ENCODE data around the gene CACNA1C.

Gene CACNA1C

DNA sequence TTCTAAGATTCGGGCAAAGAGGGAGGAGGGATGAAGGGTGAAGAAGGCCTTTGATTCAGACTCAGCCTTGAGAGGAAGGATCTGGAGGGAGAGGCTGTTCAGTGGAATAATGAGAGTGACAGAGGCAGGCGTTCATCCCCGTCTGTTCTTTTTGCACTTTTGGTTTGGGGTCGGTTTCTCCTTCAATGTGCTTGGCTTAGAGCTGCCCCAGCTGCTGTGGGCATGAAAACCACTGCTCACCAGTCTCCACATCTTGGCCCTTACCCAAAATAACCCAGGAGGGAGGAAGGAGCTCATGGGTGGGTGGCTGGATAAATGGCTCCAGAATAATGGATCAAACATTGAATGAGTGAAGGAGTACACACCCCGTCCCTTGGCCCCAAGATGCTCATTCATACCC lies 480.2 kb downstream of the CACNA1C start:
- DNase-seq (ENCODE audit: extremely low read depth in 1 of 2, low read depth in 1 of 2): no peak

DNA sequence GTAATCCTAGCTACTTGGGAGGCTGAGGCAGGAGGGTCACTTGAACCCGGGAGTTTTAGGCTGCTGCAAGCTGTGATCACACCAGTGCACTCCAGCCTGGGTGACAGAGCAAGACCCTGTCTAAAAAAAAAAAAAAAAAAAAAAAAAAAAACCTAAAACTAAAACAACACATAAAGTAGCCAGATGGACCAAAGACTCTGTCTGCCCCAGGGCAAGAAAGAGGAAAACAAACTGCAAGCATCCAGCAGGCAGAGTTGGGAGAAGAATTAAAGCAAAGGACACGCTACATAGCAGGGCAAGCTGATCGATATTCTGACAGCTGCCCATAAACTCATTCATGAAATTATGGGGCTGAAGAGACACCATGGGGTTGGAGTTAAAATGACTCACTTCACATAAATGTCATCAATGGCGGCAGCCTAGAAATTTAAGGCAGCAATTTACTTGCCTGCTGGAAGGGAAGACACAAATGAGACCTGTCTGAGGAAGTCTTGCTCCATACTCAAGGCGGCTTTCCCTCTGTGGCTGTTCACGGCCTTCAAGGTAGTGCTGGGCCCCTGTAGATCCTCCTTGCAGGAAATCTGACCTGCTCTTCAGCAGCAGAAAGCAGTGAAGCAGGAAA lies 482.9 kb downstream of the CACNA1C start:
- DNase-seq (ENCODE audit: extremely low read depth in 1 of 2, low read depth in 1 of 2): no peak

DNA sequence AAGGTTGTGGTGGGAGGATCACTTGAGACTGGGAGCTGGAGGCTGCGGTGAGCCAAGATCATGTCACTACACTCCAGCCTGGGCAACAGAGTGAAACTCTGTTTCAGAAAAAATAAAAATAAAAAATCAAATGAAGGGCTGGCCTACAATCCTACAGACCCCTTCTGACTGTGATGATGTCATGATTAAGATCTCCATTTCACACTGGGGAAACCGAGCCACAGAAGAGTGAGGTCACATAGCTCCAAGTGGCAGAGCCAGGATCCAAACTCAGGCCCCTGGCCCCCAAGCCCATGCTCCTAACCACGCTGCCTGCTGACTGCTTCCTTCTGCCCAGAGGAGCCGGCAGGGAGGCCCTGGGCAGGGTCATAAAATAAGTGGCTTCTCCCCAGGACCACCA lies 483.9 kb downstream of the CACNA1C start:
- DNase-seq (ENCODE audit: extremely low read depth in 1 of 2, low read depth in 1 of 2): no peak

DNA sequence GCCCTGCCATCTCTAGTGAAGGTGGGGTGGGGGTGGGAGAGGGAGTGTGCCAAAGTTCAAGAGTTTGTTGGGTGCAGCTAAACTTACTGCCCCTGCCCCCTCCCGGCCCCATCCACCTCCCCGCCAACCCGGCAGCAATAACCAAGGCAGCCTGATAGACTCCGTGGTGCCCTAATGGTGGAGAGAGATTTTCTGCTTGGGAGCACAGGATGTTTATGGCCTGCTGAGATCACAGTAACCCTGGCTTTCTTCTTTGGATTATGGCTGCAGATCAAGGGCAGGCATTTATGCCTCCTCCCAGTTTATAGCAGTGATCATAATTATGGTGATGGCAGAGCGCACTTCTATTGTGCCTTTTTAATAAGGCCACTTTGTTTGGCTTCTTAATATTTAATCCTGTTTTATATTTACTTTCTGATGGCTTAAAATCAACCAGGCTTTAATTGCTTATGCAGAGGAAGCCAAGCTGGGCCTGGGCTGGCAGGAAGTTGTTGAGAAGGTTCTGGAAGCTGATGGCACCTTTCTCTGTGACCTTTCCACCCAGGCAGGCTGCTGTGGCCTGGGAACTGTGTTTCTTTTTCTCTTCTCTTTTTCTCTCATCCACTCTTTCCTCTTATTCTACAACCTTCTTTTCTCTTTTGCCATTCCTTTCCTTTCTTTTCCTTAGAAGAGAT lies 485.2 kb downstream of the CACNA1C start:
- DNase-seq (ENCODE audit: extremely low read depth in 1 of 2, low read depth in 1 of 2): no peak

- DNase-seq (ENCODE audit: extremely low read depth in 1 of 2, low read depth in 1 of 2): no peak
Observed at GRCh38 chr12:2539938-2540337, 487.2 kb downstream of the CACNA1C start.

DNA sequence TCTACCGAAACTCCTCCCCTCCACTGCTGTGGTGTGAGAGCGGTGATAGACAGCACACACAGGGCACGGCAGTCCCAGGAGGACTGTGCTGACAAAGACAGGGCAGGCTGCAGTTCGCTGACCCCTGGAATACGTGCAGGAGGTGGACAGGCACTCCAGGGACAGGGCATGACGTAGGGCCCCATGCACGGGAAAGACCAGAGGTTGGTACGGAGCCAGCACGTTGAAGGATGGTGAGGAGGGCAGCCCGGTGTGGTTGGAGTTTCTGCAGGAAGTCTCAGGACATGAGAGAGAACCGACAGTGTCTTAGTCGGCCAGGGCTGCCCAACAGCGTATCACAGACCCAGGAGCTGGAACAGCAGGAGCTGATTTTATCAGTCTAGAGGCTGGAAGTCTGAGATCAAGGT lies 487.8 kb downstream of the CACNA1C start:
- DNase-seq (ENCODE audit: extremely low read depth in 1 of 2, low read depth in 1 of 2): no peak

- no peak for DNase-seq (ENCODE audit: extremely low read depth in 1 of 2, low read depth in 1 of 2)
Observed at GRCh38 chr12:2541631-2542204, 488.9 kb downstream of the CACNA1C start.

- no peak for DNase-seq (ENCODE audit: extremely low read depth in 1 of 2, low read depth in 1 of 2)
Observed at GRCh38 chr12:2543801-2544200, 491.0 kb downstream of the CACNA1C start.

DNA sequence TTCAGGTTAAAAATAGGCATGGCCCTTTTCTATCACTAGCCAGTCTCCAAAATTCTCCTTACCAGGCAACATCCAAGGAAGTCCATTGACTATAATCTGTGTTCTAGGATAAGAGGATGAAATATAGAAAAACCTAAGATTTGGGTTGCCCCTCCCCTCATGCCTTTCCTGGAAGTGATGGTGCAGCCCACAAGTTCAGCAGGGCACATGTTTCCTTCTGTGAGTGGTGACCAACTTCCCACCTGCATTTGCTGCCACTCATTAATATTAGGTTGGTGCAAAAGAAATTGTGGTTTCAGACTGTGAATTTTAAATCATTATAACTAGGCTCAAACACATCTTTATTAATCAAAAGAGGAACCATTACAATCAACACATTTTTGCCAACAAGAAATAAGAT lies 491.4 kb downstream of the CACNA1C start:
- no peak for DNase-seq (ENCODE audit: extremely low read depth in 1 of 2, low read depth in 1 of 2)

DNA sequence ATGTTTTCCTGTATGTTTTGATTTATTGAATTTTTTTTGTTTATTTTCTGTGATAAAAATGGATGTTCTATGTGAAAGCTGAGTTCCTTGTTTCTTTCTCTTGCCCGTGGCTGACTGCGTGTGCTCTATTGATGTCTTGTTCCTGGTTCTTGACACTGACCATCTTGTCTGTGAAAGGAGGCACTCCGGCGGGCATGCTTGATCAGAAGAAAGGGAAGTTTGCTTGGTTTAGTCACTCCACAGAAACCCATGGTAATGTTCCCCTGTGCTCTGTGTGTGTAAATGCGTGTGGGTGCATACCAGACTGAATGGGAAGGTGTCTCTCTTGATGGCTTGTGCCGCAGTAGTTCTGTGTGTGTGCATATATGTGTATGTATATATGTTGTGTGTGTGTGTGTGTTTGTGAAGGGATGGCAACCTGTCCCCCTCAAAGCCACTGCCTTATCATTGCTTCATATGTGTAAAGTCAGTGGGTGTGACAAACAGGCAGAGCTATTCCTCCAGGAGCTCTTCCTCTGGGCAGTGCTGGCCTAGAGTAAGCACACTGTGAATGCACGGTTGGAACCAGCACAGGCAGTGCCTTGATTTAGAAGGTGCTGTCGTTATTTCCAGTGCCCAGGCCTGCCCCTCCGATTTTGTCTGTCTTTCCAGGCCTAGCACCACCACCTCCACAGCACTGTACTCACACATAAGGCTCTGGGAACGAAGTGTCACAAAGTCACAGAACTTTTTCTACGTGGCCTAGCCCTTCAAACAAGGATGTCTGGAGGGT lies 494.7 kb downstream of the CACNA1C start:
- no peak for DNase-seq (ENCODE audit: extremely low read depth in 1 of 2, low read depth in 1 of 2)

DNA sequence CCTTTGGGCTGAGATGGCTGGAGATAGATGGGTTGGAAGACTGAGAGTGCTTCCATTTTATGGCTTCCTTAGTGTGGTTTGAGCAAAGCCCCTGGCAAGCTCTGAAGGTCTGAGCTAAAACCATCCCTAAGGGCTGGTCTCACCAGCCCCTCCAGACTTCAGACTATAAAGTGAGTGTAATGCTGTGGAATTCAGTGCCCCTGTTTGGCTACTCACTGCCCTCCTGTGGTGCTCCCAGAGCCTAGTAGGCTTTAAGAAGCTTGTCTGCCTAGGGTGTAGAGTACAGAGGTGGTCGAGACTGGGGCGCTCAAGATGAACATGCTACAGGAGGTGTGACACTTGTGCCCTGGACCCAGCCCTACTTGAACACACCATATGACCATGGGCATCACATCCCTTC lies 495.3 kb downstream of the CACNA1C start:
- no peak for DNase-seq (ENCODE audit: extremely low read depth in 1 of 2, low read depth in 1 of 2)

- DNase-seq (ENCODE audit: extremely low read depth in 1 of 2, low read depth in 1 of 2): no peak
Observed at GRCh38 chr12:2550561-2551411, 498.0 kb downstream of the CACNA1C start.

DNA sequence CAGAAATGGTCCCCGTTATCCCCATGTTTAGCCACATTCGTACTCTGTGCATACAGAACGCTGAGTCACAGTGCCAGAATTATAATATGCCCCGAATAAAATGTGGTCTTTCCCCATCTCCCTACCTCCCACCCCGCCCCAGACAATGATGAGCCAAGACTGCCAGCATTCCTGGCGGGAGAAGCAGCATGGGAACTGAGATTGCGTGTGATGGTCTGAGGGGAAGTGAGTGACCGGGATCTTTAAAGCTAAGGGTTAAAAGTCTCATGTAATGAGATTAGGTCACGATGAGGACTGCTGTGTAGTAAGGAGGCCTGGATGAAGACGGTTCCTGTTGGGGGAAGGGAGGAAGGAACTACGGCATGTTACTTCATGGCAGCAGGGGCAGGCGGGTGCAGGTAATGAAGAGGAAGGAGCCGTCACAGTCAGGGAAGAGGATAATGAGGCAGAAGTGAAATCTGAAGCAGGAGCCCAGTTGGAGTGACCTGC lies 498.7 kb downstream of the CACNA1C start:
- no peak for DNase-seq (ENCODE audit: extremely low read depth in 1 of 2, low read depth in 1 of 2)

DNA sequence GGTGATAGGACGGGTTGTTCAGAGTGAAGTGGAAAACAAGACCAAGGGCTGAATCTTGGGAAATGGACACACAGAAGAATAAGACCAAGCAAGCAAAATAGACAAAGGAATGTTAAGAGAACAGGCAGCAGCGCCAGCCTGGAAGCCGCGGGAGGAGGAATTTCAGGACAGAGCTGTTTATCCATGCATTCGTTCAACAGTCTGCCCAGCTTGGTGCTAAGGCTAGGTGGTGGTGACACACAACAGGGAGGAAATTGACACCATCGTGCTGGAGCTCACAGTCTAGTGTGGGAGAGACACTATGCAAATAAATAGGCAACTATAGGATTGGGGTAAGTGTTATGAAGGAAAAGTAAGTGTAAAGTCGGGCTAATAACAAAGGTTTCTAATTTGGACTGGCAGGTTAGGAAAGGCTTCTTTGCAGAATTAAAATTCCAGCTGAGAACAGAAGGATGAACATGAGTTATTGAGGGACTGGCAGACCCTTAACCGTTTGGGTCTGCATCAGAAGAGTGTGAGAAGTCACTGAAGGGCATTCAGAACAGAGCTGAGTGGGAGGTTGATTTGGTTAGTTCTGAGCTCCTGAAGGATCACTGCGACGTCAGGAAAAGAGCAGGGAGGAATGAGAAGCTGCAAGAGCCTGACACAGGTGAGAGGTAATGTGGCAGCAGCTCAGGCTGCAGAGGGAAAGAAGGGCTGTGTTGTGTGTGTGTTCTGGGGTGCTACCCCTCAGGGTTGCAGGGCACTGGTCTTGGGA lies 499.4 kb downstream of the CACNA1C start:
- DNase-seq (ENCODE audit: extremely low read depth in 1 of 2, low read depth in 1 of 2): no peak

GRCh38 chr12:2553388-2554126 lies 500.8 kb downstream of the CACNA1C start:
- DNase-seq (ENCODE audit: extremely low read depth in 1 of 2, low read depth in 1 of 2): no peak

DNA sequence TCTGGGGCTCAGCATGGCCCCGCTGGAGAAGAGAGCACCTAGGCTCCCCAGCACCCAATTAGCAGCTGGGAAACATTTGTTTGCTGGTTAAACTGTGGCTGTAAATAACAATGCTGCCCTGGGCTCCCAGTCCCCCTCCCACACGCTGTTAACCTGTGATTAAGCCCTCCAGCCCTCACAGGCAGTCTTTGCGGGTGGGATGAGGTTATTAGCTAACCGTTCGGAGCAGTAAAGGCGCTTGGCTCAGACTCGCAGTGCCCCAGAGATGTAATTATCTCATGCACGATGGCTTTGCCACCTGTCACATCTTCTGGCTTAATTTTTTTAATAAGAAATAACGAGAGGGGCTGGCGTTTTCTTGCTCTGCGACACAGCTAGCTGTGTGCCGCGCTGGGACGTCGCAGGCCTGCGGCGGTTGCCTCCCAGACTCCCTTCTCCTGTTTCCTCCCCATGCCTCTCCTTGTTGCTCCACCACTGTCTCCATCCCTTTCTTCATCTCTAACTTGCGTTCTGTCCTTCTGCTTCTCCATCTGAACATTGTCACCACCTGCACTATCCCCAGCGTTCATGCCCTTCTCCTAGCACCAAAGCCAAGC lies 502.8 kb downstream of the CACNA1C start:
- DNase-seq (ENCODE audit: extremely low read depth in 1 of 2, low read depth in 1 of 2): no peak

DNA sequence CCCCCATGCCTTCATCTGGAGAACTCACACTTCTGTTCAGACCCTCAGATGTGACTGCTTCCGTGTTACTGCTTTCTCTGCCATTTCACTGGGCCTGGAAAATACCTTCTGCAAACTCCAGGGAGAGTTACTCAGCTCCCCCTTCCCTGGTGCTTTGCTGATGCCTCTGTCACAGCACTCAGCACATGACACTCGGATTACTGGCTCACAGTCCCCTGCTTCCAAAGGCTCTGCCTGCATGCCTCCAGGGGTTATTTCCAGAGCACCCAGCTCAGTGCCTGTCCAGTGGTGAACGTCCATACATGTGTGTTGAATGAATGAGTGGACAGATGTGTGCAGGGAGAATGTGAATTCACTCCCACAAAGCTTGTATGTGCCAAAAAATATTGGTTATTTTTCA lies 504.8 kb downstream of the CACNA1C start:
- no peak for DNase-seq (ENCODE audit: extremely low read depth in 1 of 2, low read depth in 1 of 2)

DNA sequence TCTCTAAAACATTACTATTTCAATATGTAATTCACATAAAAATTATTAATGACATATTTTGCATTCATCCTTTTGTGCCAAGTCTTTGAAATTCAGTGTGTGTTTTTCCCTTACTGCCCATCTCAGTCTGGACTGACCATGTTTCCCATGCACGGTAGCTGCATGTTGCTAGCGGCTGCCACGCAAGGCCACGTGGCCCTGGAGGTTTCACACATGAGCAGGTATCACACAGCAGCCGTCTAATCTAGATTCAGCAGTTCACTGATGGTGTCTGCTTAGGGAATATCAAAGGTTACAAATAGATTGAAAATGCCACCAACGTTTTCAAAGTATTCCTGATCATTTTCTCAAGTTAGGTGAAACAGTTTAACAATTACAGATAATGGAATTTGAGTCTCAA lies 507.1 kb downstream of the CACNA1C start:
- DNase-seq (ENCODE audit: extremely low read depth in 1 of 2, low read depth in 1 of 2): no peak

- DNase-seq (ENCODE audit: extremely low read depth in 1 of 2, low read depth in 1 of 2): no peak
Observed at GRCh38 chr12:2560356-2560755, 507.6 kb downstream of the CACNA1C start.

All from activated CD8-positive, alpha-beta memory T cell treated with anti-CD3 and anti-CD28 coated beads for 1 hour (primary cell).